ENCODE results near the gene PSMB3.

GRCh38 chr17:38789185-38789584, 36.6 kb downstream of the PSMB3 start:
- TF ChIP-seq EGR1 (IDR thresholded peaks at IDR 0.05) (no peak), CEBPB (IDR thresholded peaks at IDR 0.05) (no peak), CREB1 (IDR thresholded peaks at IDR 0.05; ENCODE audit: low read depth) (no peak), TAF1 (IDR thresholded peaks at IDR 0.05; ENCODE audit: low read depth) (no peak), REST (IDR thresholded peaks at IDR 0.05; ENCODE audit: low read depth) (no peak), ZBTB7A (IDR thresholded peaks at IDR 0.05; ENCODE audit: low read depth) (no peak)
- TF ChIP-seq, protein P1, sequence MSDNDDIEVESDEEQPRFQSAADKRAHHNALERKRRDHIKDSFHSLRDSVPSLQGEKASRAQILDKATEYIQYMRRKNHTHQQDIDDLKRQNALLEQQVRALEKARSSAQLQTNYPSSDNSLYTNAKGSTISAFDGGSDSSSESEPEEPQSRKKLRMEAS (IDR thresholded peaks at IDR 0.05): no peak
